Sigmoid colon (tissue), 7 donors: ENCODE results near the gene KIF2A. TPM values are rescaled to one million over a fixed set of nuclear protein-coding genes. Genes with fewer than 3 reads are reported as not detected.

Experiments used
- DNase-seq: peaks from one replicate; pipeline ENCODE4 v3.0.0-alpha.2; 2019
- H3K27ac ChIP-seq, 4 donors: fragments of 200-600 bp; sonication (generic); one replicate each; pipeline ENCODE4 v1.5.1; 2016 to 2019; ENCODE audit warnings: mild to moderate bottlenecking in 1 of 4
- H3K27me3 ChIP-seq, 3 donors: fragments of 200-600 bp; sonication (generic); one replicate each; pipeline ENCODE4 v1.5.1; 2019; ENCODE audit warnings: mild to moderate bottlenecking in 1 of 3
- H3K36me3 ChIP-seq, 4 donors: fragments of 200-600 bp; sonication (generic); one replicate each; pipeline ENCODE4 v1.5.1; 2016 to 2019
- H3K4me1 ChIP-seq, 4 donors: fragments of 200-600 bp; sonication (generic); one replicate each; pipeline ENCODE4 v1.5.1; 2017 to 2019
- H3K4me3 ChIP-seq, 4 donors: fragments of 200-600 bp; sonication (generic); one replicate each; pipeline ENCODE4 v1.5.1; 2017 to 2019; ENCODE audit warnings: mild to moderate bottlenecking in 2 of 4, moderate library complexity in 1 of 4
- H3K9me3 ChIP-seq, 4 donors: fragments of 200-600 bp in 3 of 4; sonication (generic) in 3 of 4; one replicate each; pipeline versions ENCODE4 v1.5.1 to v1.6.1; 2013 to 2019
- EP300 ChIP-seq, 4 donors: sonication (generic); formaldehyde crosslinking; IDR thresholded peaks; one replicate each; pipeline ENCODE4 v1.6.1; 2017; ENCODE audit warnings: antibody characterized with exemption in 4 of 4
- POLR2A ChIP-seq, 2 donors: fragments of 450-650 bp; IDR thresholded peaks; one replicate each; pipeline ENCODE4 v1.6.1; 2016; ENCODE audit warnings: antibody characterized with exemption in 2 of 2, mild to moderate bottlenecking in 2 of 2, moderate library complexity in 2 of 2
- POLR2AphosphoS5 ChIP-seq, 4 donors: sonication (generic); formaldehyde crosslinking; IDR thresholded peaks; one replicate each; pipeline ENCODE4 v1.6.1; 2017; ENCODE audit warnings: antibody characterized with exemption in 4 of 4
- WGBS, 2 donors: extraction: QIAGEN DNeasy Blood & Tissue Kit; methylation state at CpG; one replicate each; pipeline ENCODE4 v1.1.7; 2013; 5-methylcytosine and 5-hydroxymethylcytosine counted together
- intact Hi-C: fragments of 100-400 bp; cut with DNase I; formaldehyde crosslinking; loops from one replicate; pipeline ENCODE4 v1.15.1; 2023
- polyA plus RNA-seq, 3 donors: library from polyadenylated mRNA; stranded (reverse); fragments of 200-250 nt; gene quantifications; one replicate each; pipeline ENCODE4 v1.2.3, GENCODE V29; 2013
- total RNA-seq, 4 donors: library from RNA; depleted of rRNA; stranded (reverse); fragments of >200 nt; gene quantifications; one replicate each; pipeline ENCODE4 v1.1.0, GENCODE V29; 2016
- TF ChIP-seq, protein P1 (sequence below), 4 experiments: fragments of 450-650 bp in 3 of 4; fragments of 200-600 bp in 1 of 4; IDR thresholded peaks; one replicate each; pipeline ENCODE4 v1.5.1; 2016 to 2019; ENCODE audit warnings: antibody characterized with exemption in 4 of 4, mild to moderate bottlenecking in 3 of 4, moderate library complexity in 2 of 4
- donor health status: healthy with polysubstance abuse.
- donor health status: Bipolar disorder and iron deficiency.
- donor health status: healthy.

Gene KIF2A
- total and polyA plus RNA-seq, 7 donors, result 10.2 to 41.7 (median 29.6) TPM

DNA sequence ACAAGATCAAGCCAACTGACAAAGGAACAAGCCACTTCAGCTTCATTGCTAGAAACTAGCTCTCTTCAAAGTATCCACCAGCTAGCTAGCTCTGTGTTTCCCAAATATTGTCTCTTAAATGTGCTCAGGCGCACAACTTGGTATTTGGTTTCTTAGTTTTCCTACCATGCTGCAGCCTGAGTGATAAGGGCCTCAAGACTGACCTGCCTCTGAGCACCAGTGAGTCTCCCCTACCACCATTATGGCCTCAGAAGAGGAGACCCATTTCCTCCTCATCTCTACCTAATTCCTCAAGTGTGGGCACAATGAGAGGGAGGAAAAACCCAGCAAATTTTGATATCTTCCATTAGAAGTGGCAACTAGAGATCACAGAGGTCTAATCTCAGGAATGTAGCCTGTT is 34.6 kb upstream of the KIF2A start:
- no peak for DNase-seq
- Histone ChIP-seq H3K36me3 (no peaks in the 10 kb centered on the region), H3K27me3 (no peaks in the 10 kb centered on the region), H3K4me3 (no peak overlapping the region), H3K9me3 (no peaks in the 10 kb centered on the region), H3K27ac (no peak overlapping the region), H3K4me1 (no peaks in the 10 kb centered on the region)
- intact Hi-C loops, result no loop called here
- TF ChIP-seq POLR2AphosphoS5 (IDR thresholded peaks at IDR 0.05), result no peak
- no peak for TF ChIP-seq POLR2A (IDR thresholded peaks at IDR 0.05)
- TF ChIP-seq EP300 (IDR thresholded peaks at IDR 0.05), result no peak
- TF ChIP-seq, protein P1, sequence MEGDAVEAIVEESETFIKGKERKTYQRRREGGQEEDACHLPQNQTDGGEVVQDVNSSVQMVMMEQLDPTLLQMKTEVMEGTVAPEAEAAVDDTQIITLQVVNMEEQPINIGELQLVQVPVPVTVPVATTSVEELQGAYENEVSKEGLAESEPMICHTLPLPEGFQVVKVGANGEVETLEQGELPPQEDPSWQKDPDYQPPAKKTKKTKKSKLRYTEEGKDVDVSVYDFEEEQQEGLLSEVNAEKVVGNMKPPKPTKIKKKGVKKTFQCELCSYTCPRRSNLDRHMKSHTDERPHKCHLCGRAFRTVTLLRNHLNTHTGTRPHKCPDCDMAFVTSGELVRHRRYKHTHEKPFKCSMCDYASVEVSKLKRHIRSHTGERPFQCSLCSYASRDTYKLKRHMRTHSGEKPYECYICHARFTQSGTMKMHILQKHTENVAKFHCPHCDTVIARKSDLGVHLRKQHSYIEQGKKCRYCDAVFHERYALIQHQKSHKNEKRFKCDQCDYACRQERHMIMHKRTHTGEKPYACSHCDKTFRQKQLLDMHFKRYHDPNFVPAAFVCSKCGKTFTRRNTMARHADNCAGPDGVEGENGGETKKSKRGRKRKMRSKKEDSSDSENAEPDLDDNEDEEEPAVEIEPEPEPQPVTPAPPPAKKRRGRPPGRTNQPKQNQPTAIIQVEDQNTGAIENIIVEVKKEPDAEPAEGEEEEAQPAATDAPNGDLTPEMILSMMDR (IDR thresholded peaks at IDR 0.05), result no peak
- 93 to 97% methylated on average over 1 of the region's 1 CpG for WGBS, 2 donors

DNA sequence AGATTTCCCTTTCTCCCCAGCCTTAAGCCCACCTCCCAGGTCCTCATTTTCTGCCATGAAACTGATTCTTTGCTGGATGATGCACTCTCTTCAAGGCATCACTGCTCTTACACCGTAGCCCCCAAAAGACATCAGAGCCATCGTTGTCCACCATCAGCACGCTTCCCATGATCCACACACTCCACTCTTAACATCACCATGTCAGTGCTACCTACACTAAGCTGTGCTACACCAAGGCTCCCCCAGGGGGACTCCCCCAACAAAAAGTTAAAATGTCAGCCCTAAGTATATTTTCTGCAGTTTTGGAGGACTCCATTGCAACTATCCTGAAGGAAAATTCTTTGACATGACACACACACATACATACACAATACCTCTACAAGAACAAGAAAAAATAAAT is 34.1 kb upstream of the KIF2A start:
- Histone ChIP-seq H3K36me3 (no peaks in the 10 kb centered on the region), H3K27me3 (no peaks in the 10 kb centered on the region), H3K27ac (no peak overlapping the region), H3K4me3 (no peak overlapping the region), H3K4me1 (no peaks in the 10 kb centered on the region), H3K9me3 (no peaks in the 10 kb centered on the region)
- intact Hi-C loops, result no loop called here
- 95 to 99% methylated on average over 3 of the region's 3 CpGs for WGBS, 2 donors
- no peak for DNase-seq
- TF ChIP-seq EP300 (IDR thresholded peaks at IDR 0.05) (no peak), POLR2AphosphoS5 (IDR thresholded peaks at IDR 0.05) (no peak), POLR2A (IDR thresholded peaks at IDR 0.05) (no peak)
- TF ChIP-seq, protein P1 (IDR thresholded peaks at IDR 0.05), result no peak

DNA sequence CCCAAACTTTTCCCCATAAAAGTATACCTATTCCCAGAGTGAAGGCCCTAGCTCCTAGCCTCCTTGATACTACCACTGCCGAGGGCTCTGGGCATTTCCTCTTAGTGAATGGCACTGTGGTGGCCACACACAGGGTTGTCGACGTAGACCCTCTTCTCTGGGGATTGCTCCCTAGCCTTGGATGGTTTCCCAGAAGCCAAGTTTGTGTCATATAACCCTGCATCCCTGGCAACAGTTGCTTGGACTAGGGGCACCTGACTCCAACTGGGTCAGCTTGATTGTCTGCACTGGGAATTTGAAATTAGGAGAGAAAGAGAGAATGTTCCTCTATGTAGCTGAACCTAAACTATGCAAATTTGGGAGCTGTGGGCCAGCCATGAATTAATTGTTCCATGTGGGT is 32.3 kb upstream of the KIF2A start:
- no peaks in the 10 kb centered on the region for H3K36me3 ChIP-seq
- H3K27ac ChIP-seq, result no peak overlapping the region
- DNase-seq, result no peak
- H3K27me3 ChIP-seq, result no peaks in the 10 kb centered on the region
- H3K4me1 ChIP-seq, result no peaks in the 10 kb centered on the region
- intact Hi-C loops, result no loop called here
- TF ChIP-seq POLR2AphosphoS5 (IDR thresholded peaks at IDR 0.05) (no peak), POLR2A (IDR thresholded peaks at IDR 0.05) (no peak), EP300 (IDR thresholded peaks at IDR 0.05) (no peak)
- H3K9me3 ChIP-seq, result no peaks in the 10 kb centered on the region
- 92 to 94% methylated on average over 3 of the region's 3 CpGs for WGBS, 2 donors
- no peak overlapping the region for H3K4me3 ChIP-seq

DNA sequence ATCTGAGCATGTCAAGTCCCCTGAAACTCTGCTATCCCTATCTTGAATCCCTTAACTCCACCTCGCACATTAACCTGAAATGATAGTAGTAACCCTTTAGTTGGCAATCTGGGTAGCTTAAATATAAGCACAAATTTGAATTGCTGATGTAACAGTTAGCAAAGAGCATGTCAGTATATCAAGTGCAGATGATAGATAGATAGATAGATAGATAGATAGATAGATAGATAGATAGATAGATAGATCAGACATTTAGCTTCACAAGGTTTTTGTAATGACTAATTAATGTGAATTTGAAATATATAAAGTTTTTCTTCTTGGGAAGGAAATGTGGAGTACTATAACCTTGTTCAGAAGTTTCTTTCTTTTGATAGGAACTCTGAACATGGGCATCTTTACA is 30.4 kb upstream of the KIF2A start:
- intact Hi-C loops, result no loop called here
- DNase-seq, result no peak
- WGBS, 2 donors, result 90 to 91% methylated on average over 1 of the region's 1 CpG

DNA sequence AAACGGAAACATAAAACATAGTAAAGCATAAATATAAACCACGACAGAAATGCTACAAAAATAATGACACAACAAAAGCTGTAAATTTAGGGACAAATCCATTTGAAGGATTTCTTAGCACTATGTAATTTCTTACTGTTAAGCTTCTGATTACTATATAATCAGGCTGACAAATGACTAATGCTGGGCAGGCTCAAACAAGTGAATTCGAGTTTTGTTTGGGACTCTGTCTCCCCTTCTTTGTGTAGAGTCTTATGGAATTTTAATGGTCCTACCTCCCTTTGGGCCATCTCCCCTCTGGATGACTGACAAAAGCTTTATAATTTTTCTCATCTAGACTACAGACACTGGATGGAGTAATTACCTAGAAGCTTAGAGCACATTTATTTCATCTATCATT is 24.6 kb upstream of the KIF2A start:
- WGBS, 2 donors, result 79 to 86% methylated on average over 3 of the region's 3 CpGs
- H3K36me3 ChIP-seq, result no peaks in the 10 kb centered on the region
- no peak overlapping the region for H3K27ac ChIP-seq
- no peak for DNase-seq
- no peak overlapping the region for H3K4me3 ChIP-seq
- intact Hi-C loops, result no loop called here
- H3K9me3 ChIP-seq, result no peaks in the 10 kb centered on the region
- H3K27me3 ChIP-seq, result no peaks in the 10 kb centered on the region
- TF ChIP-seq POLR2AphosphoS5 (IDR thresholded peaks at IDR 0.05), result no peak
- TF ChIP-seq, protein P1 (IDR thresholded peaks at IDR 0.05), result no peak
- no peak for TF ChIP-seq EP300 (IDR thresholded peaks at IDR 0.05)
- no peak for TF ChIP-seq POLR2A (IDR thresholded peaks at IDR 0.05)
- H3K4me1 ChIP-seq, result no peaks in the 10 kb centered on the region

More for the DNA sequence above, 30.4 kb upstream of the KIF2A start:
- Histone ChIP-seq H3K36me3 (no peaks in the 10 kb centered on the region), H3K9me3 (no peaks in the 10 kb centered on the region), H3K27ac (no peak overlapping the region), H3K4me3 (no peak overlapping the region), H3K27me3 (no peaks in the 10 kb centered on the region), H3K4me1 (no peaks in the 10 kb centered on the region)
- no peak for TF ChIP-seq EP300 (IDR thresholded peaks at IDR 0.05)
- no peak for TF ChIP-seq POLR2A (IDR thresholded peaks at IDR 0.05)
- no peak for TF ChIP-seq POLR2AphosphoS5 (IDR thresholded peaks at IDR 0.05)
- TF ChIP-seq, protein P1 (IDR thresholded peaks at IDR 0.05), result no peak
